PC-3 (cell line): ENCODE results near the gene RFTN1. TPM values are rescaled to one million over a fixed set of nuclear protein-coding genes. Genes with fewer than 3 reads are reported as not detected.

Source experiments
- ATAC-seq: fragments of 200-7000 bp; cut with Tn5 transposase; 2 replicates; pipeline ENCODE4 v1.9.1; 2020; ENCODE audit warnings: mild to moderate bottlenecking, moderate library complexity
- BruUV-seq: library from RNA; stranded (reverse); fragments of 400-500 nt; replicated peaks from 2 replicates; lab custom pipeline; 2021; lab: Mats Ljungman, UMichigan
- CTCF ChIA-PET: fragments of 300-600 bp; sonication (Branson Sonifier 250); formaldehyde crosslinking; loops from one replicate; lab custom pipeline; 2022; ENCODE audit warnings: antibody characterized with exemption; lab: Charles Lee
- POLR2A ChIA-PET: fragments of 300-600 bp; sonication (Branson Sonifier 250); formaldehyde crosslinking; loops from one replicate; lab custom pipeline; 2022; ENCODE audit warnings: antibody characterized with exemption; ENCODE audit not compliant: unreplicated experiment; lab: Charles Lee
- DNase-seq: peaks from one replicate; pipeline ENCODE4 v3.0.0-alpha.2; 2015
- H2AFZ ChIP-seq: fragments of 300-600 bp; sonication (generic); 2 replicates; pipeline ENCODE4 v1.6.0; 2016; ENCODE audit warnings: antibody characterized with exemption, low read length
- H3F3A ChIP-seq: fragments of 300-600 bp; sonication (generic); one replicate; pipeline ENCODE4 v1.6.0; 2017; ENCODE audit warnings: antibody characterized with exemption, low read length, control low read depth, mild to moderate bottlenecking; ENCODE audit not compliant: unreplicated experiment
- H3K27ac ChIP-seq: fragments of 300-600 bp; sonication (generic); 2 replicates; pipeline ENCODE4 v1.5.1; 2016; ENCODE audit warnings: mild to moderate bottlenecking, low read length
- H3K27me3 ChIP-seq: fragments of 300-600 bp; sonication (generic); 2 replicates; pipeline ENCODE4 v1.6.1; 2016; ENCODE audit warnings: low read length, mixed read lengths
- H3K36me3 ChIP-seq: fragments of 300-600 bp; sonication (generic); 2 replicates; pipeline ENCODE4 v1.6.1; 2016; ENCODE audit warnings: low read depth, mixed run types, low read length, mixed read lengths
- H3K4me1 ChIP-seq: fragments of 300-600 bp; sonication (generic); 2 replicates; pipeline ENCODE4 v1.5.1; 2016; ENCODE audit warnings: low read length; ENCODE audit not compliant: insufficient read depth
- H3K4me2 ChIP-seq: fragments of 300-600 bp; sonication (generic); 2 replicates; pipeline ENCODE4 v1.6.0; 2016; ENCODE audit warnings: low read length
- H3K4me3 ChIP-seq: fragments of 300-600 bp; sonication (generic); 2 replicates; pipeline ENCODE4 v1.5.1; 2016; ENCODE audit warnings: mild to moderate bottlenecking, low read length, mixed read lengths
- H3K79me2 ChIP-seq: fragments of 300-600 bp; sonication (generic); 2 replicates; pipeline ENCODE4 v1.6.1; 2017; ENCODE audit warnings: low read length, mixed read lengths
- H3K9ac ChIP-seq: fragments of 300-600 bp; sonication (generic); 2 replicates; pipeline ENCODE4 v1.6.0; 2016; ENCODE audit warnings: mild to moderate bottlenecking, low read length
- H3K9me2 ChIP-seq: fragments of 300-600 bp; sonication (generic); replicated peaks from 2 replicates; pipeline ENCODE4 v1.6.1; 2016; ENCODE audit warnings: mixed run types, low read length, mixed read lengths
- H3K9me3 ChIP-seq: fragments of 300-600 bp; sonication (generic); 2 replicates; pipeline ENCODE4 v1.6.1; 2016; ENCODE audit warnings: low read length, mixed read lengths
- H4K20me1 ChIP-seq: fragments of 300-600 bp; sonication (generic); 2 replicates; pipeline ENCODE4 v1.6.1; 2016; ENCODE audit warnings: low read length, mixed read lengths
- EZH2 ChIP-seq: fragments of 300-600 bp; sonication (generic); IDR thresholded peaks from one replicate; pipeline ENCODE4 v1.6.1; 2017; ENCODE audit warnings: antibody characterized with exemption, mild to moderate bottlenecking, low read length; ENCODE audit not compliant: unreplicated experiment
- EZH2phosphoT487 ChIP-seq: fragments of 300-600 bp; sonication (generic); IDR thresholded peaks from 2 replicates; pipeline ENCODE4 v1.6.1; 2018; ENCODE audit warnings: mild to moderate bottlenecking, antibody characterized with exemption, low read length, borderline replicate concordance
- intact Hi-C: fragments of 100-400 bp; cut with micrococcal nuclease; formaldehyde crosslinking; loops from 2 replicates; pipeline ENCODE4 v1.9.0; 2023
- total RNA-seq: library from RNA; depleted of rRNA; stranded (reverse); fragments of >200 nt; gene quantifications from 2 replicates; pipeline ENCODE4 v1.2.3, GENCODE V29; 2014
- TF ChIP-seq, protein P1 (sequence below): fragments of 300-600 bp; sonication (generic); conservative IDR thresholded peaks from 2 replicates; pipeline ENCODE4 v1.5.1; 2017; ENCODE audit warnings: antibody characterized with exemption, low read depth, mild to moderate bottlenecking, low read length

The RFTN1 gene
- total RNA-seq, 1 experiment from 2014 or later = 9.7 TPM

- H3K4me2 ChIP-seq = no peak overlapping the region
- no peaks in the 10 kb centered on the region for H3K79me2 ChIP-seq
- H3K4me1 ChIP-seq = peaks cover 19% of the 10 kb centered on the region
- TF ChIP-seq, protein P1, sequence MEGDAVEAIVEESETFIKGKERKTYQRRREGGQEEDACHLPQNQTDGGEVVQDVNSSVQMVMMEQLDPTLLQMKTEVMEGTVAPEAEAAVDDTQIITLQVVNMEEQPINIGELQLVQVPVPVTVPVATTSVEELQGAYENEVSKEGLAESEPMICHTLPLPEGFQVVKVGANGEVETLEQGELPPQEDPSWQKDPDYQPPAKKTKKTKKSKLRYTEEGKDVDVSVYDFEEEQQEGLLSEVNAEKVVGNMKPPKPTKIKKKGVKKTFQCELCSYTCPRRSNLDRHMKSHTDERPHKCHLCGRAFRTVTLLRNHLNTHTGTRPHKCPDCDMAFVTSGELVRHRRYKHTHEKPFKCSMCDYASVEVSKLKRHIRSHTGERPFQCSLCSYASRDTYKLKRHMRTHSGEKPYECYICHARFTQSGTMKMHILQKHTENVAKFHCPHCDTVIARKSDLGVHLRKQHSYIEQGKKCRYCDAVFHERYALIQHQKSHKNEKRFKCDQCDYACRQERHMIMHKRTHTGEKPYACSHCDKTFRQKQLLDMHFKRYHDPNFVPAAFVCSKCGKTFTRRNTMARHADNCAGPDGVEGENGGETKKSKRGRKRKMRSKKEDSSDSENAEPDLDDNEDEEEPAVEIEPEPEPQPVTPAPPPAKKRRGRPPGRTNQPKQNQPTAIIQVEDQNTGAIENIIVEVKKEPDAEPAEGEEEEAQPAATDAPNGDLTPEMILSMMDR = no peak
- TF ChIP-seq EZH2phosphoT487 (no peak), EZH2 (no peak)
- H3K9me3 ChIP-seq = no peaks in the 10 kb centered on the region
- no peak for DNase-seq
- no peaks in the 10 kb centered on the region for H3K9me2 ChIP-seq
- H3F3A ChIP-seq = no peaks in the 10 kb centered on the region
- H3K27ac ChIP-seq = no peak overlapping the region
- H3K36me3 ChIP-seq = no peaks in the 10 kb centered on the region
- ChIA-PET CTCF (no interaction called here), POLR2A (no interaction called here)
- BruUV-seq = no TSS peak
- H2AFZ ChIP-seq = no peak overlapping the region
- H3K9ac ChIP-seq = no peak overlapping the region
- intact Hi-C loops = no loop called here
- no peaks in the 10 kb centered on the region for H4K20me1 ChIP-seq
- H3K27me3 ChIP-seq = no peaks in the 10 kb centered on the region
- ATAC-seq = no peak
- no peak overlapping the region for H3K4me3 ChIP-seq
These were observed 113.2 kb downstream of the RFTN1 start for GRCh38 chr3:16400106-16400931.

GRCh38 chr3:16399473-16399872, 114.0 kb downstream of the RFTN1 start:
- CTCF ChIA-PET = no interaction called here
- Histone ChIP-seq H3F3A (no peaks in the 10 kb centered on the region), H3K27ac (no peak overlapping the region), H3K36me3 (no peaks in the 10 kb centered on the region), H3K79me2 (no peaks in the 10 kb centered on the region), H3K4me3 (no peak overlapping the region), H4K20me1 (no peaks in the 10 kb centered on the region), H2AFZ (no peak overlapping the region), H3K4me2 (0 out of 2 replicates have a peak overlapping the region, but pooled peaks have one; percentile 13), H3K9me3 (no peaks in the 10 kb centered on the region), H3K9ac (no peak overlapping the region), H3K27me3 (no peaks in the 10 kb centered on the region), H3K9me2 (no peaks in the 10 kb centered on the region), H3K4me1 (peaks cover 19% of the 10 kb centered on the region)
- DNase-seq = peak; percentile 50
- intact Hi-C loops = no loop called here
- BruUV-seq = no TSS peak
- peak; percentile 77 for ATAC-seq
- POLR2A ChIA-PET = no interaction called here
- TF ChIP-seq EZH2 (no peak), EZH2phosphoT487 (no peak)
- TF ChIP-seq, protein P1 = 0 out of 2 replicates have a peak, but pooled peaks have one; percentile 20

- Histone ChIP-seq H3K9ac (no peak overlapping the region), H3K4me2 (no peak overlapping the region), H3K27me3 (no peaks in the 10 kb centered on the region), H3K36me3 (no peaks in the 10 kb centered on the region), H3K9me2 (no peaks in the 10 kb centered on the region), H3K79me2 (no peaks in the 10 kb centered on the region), H3K27ac (no peak overlapping the region), H2AFZ (no peak overlapping the region), H3K4me1 (peaks cover 19% of the 10 kb centered on the region), H3F3A (no peaks in the 10 kb centered on the region), H3K4me3 (no peak overlapping the region), H4K20me1 (no peaks in the 10 kb centered on the region), H3K9me3 (no peaks in the 10 kb centered on the region)
- CTCF ChIA-PET = no interaction called here
- intact Hi-C loops = no loop called here
- BruUV-seq = no TSS peak
- ATAC-seq (no peak), DNase-seq (no peak)
- POLR2A ChIA-PET = no interaction called here
- TF ChIP-seq EZH2 = no peak
- TF ChIP-seq, protein P1 = no peak
- no peak for TF ChIP-seq EZH2phosphoT487
These were observed 114.9 kb downstream of the RFTN1 start for GRCh38 chr3:16398648-16399047.
